HCT116 (cell line): Measurements from ENCODE around the gene SERTAD2. TPM values are rescaled to one million over a fixed set of nuclear protein-coding genes. Genes with fewer than 3 reads are reported as not detected.
A peak's percentile ranks its signal among the peaks of the same experiment; 100 is the strongest.

ENCODE experiments used
- ATAC-seq: fragments of 200-7000 bp; cut with Tn5 transposase; 2 replicates; pipeline ENCODE4 v1.9.1; 2020; ENCODE audit warnings: mild to moderate bottlenecking, moderate library complexity
- BruUV-seq: library from RNA; stranded (reverse); fragments of 400-500 nt; replicated peaks from 2 replicates; lab custom pipeline; 2021; lab: Mats Ljungman, UMichigan
- CTCF ChIA-PET: fragments of 300-600 bp; sonication (Branson Sonifier 250); formaldehyde crosslinking; loops from one replicate; lab custom pipeline; 2021; ENCODE audit warnings: antibody characterized with exemption; lab: Charles Lee
- POLR2A ChIA-PET: fragments of 300-600, 350-600 bp; sonication (Branson Sonifier 250); formaldehyde crosslinking; loops from one replicate; lab custom pipeline; 2021; ENCODE audit warnings: antibody characterized with exemption; lab: Charles Lee
- RAD21 ChIA-PET, 2 experiments: fragments of 300-600 bp; sonication (Branson Sonifier 250); formaldehyde crosslinking; loops; one replicate each; lab custom pipeline; 2023; ENCODE audit warnings: low total read pairs in 2 of 2; ENCODE audit not compliant: uncharacterized antibody in 2 of 2, unreplicated experiment in 2 of 2, low non-redundant PET in 1 of 2; lab: Charles Lee
- DNase-seq: peaks from one replicate; pipeline ENCODE4 v3.0.0-alpha.2; 2010; ENCODE audit warnings: low read depth, low spot score
- H2AFZ ChIP-seq: fragments of 200-600 bp; shearing (Covaris generic), sonication (generic); 2 replicates; pipeline ENCODE4 v1.6.1; 2017; ENCODE audit warnings: low read depth, mixed run types, mixed read lengths, antibody characterized with exemption, low read length; ENCODE audit not compliant: poor library complexity, severe bottlenecking
- H3K27ac ChIP-seq: 2 replicates; pipeline ENCODE4 v1.5.1; 2012; ENCODE audit warnings: low read depth, low read length
- H3K27me3 ChIP-seq: fragments of 200-600 bp; sonication (generic); 2 replicates; pipeline ENCODE4 v1.6.1; 2016; ENCODE audit warnings: mixed run types, low read length, mixed read lengths; ENCODE audit not compliant: insufficient read depth
- H3K36me3 ChIP-seq, 2 experiments: fragments of 200-500 bp in 1 of 2; fragments of 200-600 bp in 1 of 2; sonication (Bioruptor generic) in 1 of 2; sonication (generic) in 1 of 2; 2 replicates each; pipeline versions ENCODE4 v1.5.1 to v1.6.1; 2014 to 2016; ENCODE audit warnings: low read length in 2 of 2, inconsistent platforms in 1 of 2, mixed read lengths in 1 of 2, mixed run types in 1 of 2; ENCODE audit not compliant: insufficient read depth in 2 of 2, control insufficient read depth in 1 of 2
- H3K4me1 ChIP-seq, 2 experiments: fragments of 200-600 bp in 1 of 2; sonication (generic) in 1 of 2; 2 replicates each; pipeline versions ENCODE4 v1.5.1 to v1.6.1; 2012 to 2017; ENCODE audit warnings: low read length in 2 of 2, inconsistent platforms in 1 of 2, mild to moderate bottlenecking in 1 of 2, mixed read lengths in 1 of 2, mixed run types in 1 of 2, moderate library complexity in 1 of 2; ENCODE audit not compliant: insufficient read depth in 2 of 2, control insufficient read depth in 1 of 2
- H3K4me2 ChIP-seq: fragments of 200-600 bp; sonication (generic); 2 replicates; pipeline ENCODE4 v1.6.1; 2017; ENCODE audit warnings: mixed run types, low read length, mixed read lengths
- H3K4me3 ChIP-seq, 2 experiments: fragments of 200-600 bp in 1 of 2; sonication (generic) in 1 of 2; replicated peaks in 1 of 2; 2 replicates each; pipeline ENCODE4 v1.5.1; 2011 to 2016; ENCODE audit warnings: low read length in 2 of 2, control low read depth in 1 of 2, low read depth in 1 of 2, mild to moderate bottlenecking in 1 of 2, mixed read lengths in 1 of 2, mixed run types in 1 of 2
- H3K79me2 ChIP-seq: fragments of 200-600 bp; sonication (generic); 2 replicates; pipeline ENCODE4 v1.6.1; 2017; ENCODE audit warnings: mild to moderate bottlenecking, mixed run types, low read length, moderate library complexity, mixed read lengths; ENCODE audit not compliant: insufficient read depth
- H3K9ac ChIP-seq: fragments of 200-600 bp; sonication (generic); 2 replicates; pipeline ENCODE4 v1.6.1; 2016; ENCODE audit warnings: low read length, mixed read lengths
- H3K9me2 ChIP-seq: fragments of 200-600 bp; sonication (generic), shearing (Covaris generic); 2 replicates; pipeline ENCODE4 v1.6.1; 2017; ENCODE audit warnings: mixed run types, mild to moderate bottlenecking, moderate library complexity; ENCODE audit not compliant: insufficient read depth
- H3K9me3 ChIP-seq, 2 experiments: fragments of 200-500 bp in 1 of 2; fragments of 200-600 bp in 1 of 2; sonication (Bioruptor generic) in 1 of 2; sonication (generic) in 1 of 2; 2 replicates each; pipeline ENCODE4 v1.6.1; 2014 to 2017; ENCODE audit warnings: low read length in 2 of 2, mixed read lengths in 2 of 2, inconsistent platforms in 1 of 2, low read depth in 1 of 2, mild to moderate bottlenecking in 1 of 2, mixed run types in 1 of 2, moderate library complexity in 1 of 2; ENCODE audit not compliant: control insufficient read depth in 1 of 2, insufficient read depth in 1 of 2
- H4K20me1 ChIP-seq: fragments of 200-600 bp; sonication (generic), shearing (Covaris generic); 2 replicates; pipeline ENCODE4 v1.6.1; 2017; ENCODE audit warnings: mixed run types, mild to moderate bottlenecking, moderate library complexity; ENCODE audit not compliant: insufficient read depth
- CEBPB ChIP-seq: IDR thresholded peaks from 2 replicates; pipeline ENCODE4 v1.6.1; 2012; ENCODE audit warnings: low read depth
- ELF1 ChIP-seq: IDR thresholded peaks from 2 replicates; pipeline ENCODE4 v1.6.1; 2012; ENCODE audit warnings: low read depth, borderline replicate concordance
- EZH2phosphoT487 ChIP-seq: fragments of 200-600 bp; IDR thresholded peaks from 2 replicates; pipeline ENCODE4 v1.6.1; 2018; ENCODE audit warnings: antibody characterized with exemption, borderline replicate concordance
- RAD21 ChIP-seq: IDR thresholded peaks from 2 replicates; pipeline ENCODE4 v1.6.1; 2012; ENCODE audit warnings: low read depth, mild to moderate bottlenecking
- SIN3A ChIP-seq: IDR thresholded peaks from 2 replicates; pipeline ENCODE4 v1.6.1; 2012; ENCODE audit warnings: low read depth
- SP1 ChIP-seq: IDR thresholded peaks from 2 replicates; pipeline ENCODE4 v1.6.1; 2012; ENCODE audit warnings: low read depth
- TCF7L2 ChIP-seq: IDR thresholded peaks from 2 replicates; pipeline ENCODE4 v1.7.0; 2011; ENCODE audit warnings: borderline replicate concordance, inconsistent platforms; ENCODE audit not compliant: insufficient read depth, insufficient read length; ENCODE audit errors: extremely low read depth
- YY1 ChIP-seq: IDR thresholded peaks from 2 replicates; pipeline ENCODE4 v1.6.1; 2011; ENCODE audit warnings: low read length, low read depth, moderate library complexity, mild to moderate bottlenecking; ENCODE audit not compliant: insufficient replicate concordance; ENCODE audit errors: extremely low read depth
- ZFX ChIP-seq: fragments of 450-650 bp; IDR thresholded peaks from 2 replicates; pipeline ENCODE4 v1.6.1; 2017
- ZNF274 ChIP-seq: fragments of 200-500 bp; sonication (Bioruptor generic); IDR thresholded peaks from 2 replicates; pipeline ENCODE4 v1.6.1; 2014; ENCODE audit warnings: mild to moderate bottlenecking, low read depth, low read length, inconsistent platforms
- intact Hi-C: fragments of 100-400 bp; cut with micrococcal nuclease; formaldehyde crosslinking; loops from 2 replicates; pipeline ENCODE4 v1.10.0; 2022
- total RNA-seq: library from RNA; stranded (reverse); gene quantifications from one replicate; pipeline ENCODE4 v1.2.1, GENCODE V29; 2021; ENCODE audit not compliant: unreplicated experiment
- TF ChIP-seq, protein P1 (sequence below), 3 experiments: fragments of 200-600 bp in 1 of 3; sonication (generic) in 1 of 3; IDR thresholded peaks in 2 of 3; conservative IDR thresholded peaks in 1 of 3; 2 replicates each; pipeline ENCODE4 v1.5.1; 2012 to 2017; ENCODE audit warnings: low read depth in 2 of 3, low read length in 2 of 3, antibody characterized with exemption in 1 of 3, borderline replicate concordance in 1 of 3, control low read depth in 1 of 3, mild to moderate bottlenecking in 1 of 3, mixed read lengths in 1 of 3, mixed run types in 1 of 3, moderate library complexity in 1 of 3; ENCODE audit not compliant: insufficient read depth in 1 of 3

Gene SERTAD2
- total RNA-seq, 1 experiment from 2014 or later = 80.1 TPM

DNA sequence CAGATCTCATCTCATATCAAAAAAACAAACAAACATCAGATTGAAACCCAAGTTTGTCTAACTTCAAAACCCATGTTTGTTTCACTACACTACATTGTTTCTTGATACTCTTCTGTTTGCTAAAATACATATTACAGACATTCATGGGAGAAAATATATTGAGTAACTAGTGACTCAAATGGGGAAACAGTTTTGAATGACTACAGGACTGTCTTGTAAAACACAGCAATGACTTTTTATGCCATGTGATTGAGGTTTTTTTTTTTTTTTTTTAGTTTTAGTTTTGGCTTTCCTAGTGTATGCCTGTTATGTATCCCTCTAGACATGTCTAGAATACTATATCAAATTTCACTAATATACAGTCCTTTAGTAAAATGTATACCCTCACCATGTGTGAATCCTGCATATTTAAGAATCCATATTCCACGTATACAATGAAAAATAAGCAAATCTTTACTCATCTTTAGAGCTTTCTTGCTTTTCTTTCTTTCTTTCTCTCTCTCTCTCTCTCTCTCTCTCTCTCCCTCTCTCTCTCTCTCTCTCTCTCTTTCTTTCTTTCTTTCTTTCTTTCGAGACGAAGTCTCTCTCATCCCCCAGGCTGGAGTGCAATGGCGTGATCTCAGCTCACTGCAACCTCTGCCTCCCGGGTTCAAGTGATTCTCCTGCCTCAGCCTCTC, 46.6 kb upstream of the SERTAD2 start:
- Histone ChIP-seq H3K9ac (no peak overlapping the region), H3K9me3 (no peaks in the 10 kb centered on the region), H3K79me2 (peaks cover 30% of the 10 kb centered on the region), H3K9me2 (no peaks in the 10 kb centered on the region), H3K27ac (no peak overlapping the region), H2AFZ (no peak overlapping the region), H3K4me2 (no peak overlapping the region), H3K36me3 (no peaks in the 10 kb centered on the region), H4K20me1 (no peaks in the 10 kb centered on the region), H3K4me3 (no peak overlapping the region), H3K27me3 (no peaks in the 10 kb centered on the region), H3K4me1 (peaks cover 7 to 42% of the 10 kb centered on the region in 2 experiments; a peak in 3 of 4 replicates)
- intact Hi-C loops = no loop called here
- ChIA-PET POLR2A (interaction anchor here (0.6 kb wide), 1 partner anchor 517 kb away, joined by 3 read pairs; no protein-coding TSS in a partner anchor), CTCF (no interaction called here), RAD21 (no interaction called here)
- BruUV-seq = no TSS peak
- ATAC-seq (no peak), DNase-seq (no peak)
- TF ChIP-seq CEBPB (no peak), SIN3A (no peak), ELF1 (no peak), YY1 (no peak), ZFX (no peak)
- TF ChIP-seq, protein P1, sequence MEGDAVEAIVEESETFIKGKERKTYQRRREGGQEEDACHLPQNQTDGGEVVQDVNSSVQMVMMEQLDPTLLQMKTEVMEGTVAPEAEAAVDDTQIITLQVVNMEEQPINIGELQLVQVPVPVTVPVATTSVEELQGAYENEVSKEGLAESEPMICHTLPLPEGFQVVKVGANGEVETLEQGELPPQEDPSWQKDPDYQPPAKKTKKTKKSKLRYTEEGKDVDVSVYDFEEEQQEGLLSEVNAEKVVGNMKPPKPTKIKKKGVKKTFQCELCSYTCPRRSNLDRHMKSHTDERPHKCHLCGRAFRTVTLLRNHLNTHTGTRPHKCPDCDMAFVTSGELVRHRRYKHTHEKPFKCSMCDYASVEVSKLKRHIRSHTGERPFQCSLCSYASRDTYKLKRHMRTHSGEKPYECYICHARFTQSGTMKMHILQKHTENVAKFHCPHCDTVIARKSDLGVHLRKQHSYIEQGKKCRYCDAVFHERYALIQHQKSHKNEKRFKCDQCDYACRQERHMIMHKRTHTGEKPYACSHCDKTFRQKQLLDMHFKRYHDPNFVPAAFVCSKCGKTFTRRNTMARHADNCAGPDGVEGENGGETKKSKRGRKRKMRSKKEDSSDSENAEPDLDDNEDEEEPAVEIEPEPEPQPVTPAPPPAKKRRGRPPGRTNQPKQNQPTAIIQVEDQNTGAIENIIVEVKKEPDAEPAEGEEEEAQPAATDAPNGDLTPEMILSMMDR (IDR thresholded peaks at IDR 0.05 in 2 of 3, conservative IDR thresholded peaks at IDR 0.05 in 1 of 3; ENCODE audit: borderline replicate concordance in 1 of 3, insufficient read depth in 1 of 3, low read depth in 2 of 3, low read length in 2 of 3) = no peak

DNA sequence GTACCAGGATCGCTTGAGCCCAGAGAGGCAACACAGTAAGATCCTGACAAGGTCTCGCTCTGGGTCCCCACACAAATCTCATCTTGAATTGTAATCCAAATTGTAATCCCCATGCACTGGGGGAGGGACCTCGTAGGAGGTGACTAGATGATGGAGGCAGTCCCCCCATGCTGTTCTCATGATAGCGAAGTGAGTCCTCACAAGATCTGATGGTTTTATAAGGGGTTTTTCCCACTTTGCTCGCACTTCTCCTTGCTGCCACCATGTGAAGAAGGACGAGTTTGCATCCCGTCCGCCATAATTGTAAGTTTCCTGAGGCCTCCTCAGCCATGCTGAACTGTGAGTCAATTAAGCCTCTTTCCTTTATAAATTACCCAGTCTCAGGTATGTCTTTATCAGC, 46.0 kb upstream of the SERTAD2 start:
- ATAC-seq (no peak), DNase-seq (no peak)
- Histone ChIP-seq H3K4me3 (no peak overlapping the region), H3K4me2 (peak overlapping the region; percentile 50; the same call in 1 of the 2 replicates), H3K27ac (no peak overlapping the region), H3K4me1 (peaks cover 7 to 42% of the 10 kb centered on the region in 2 experiments; a peak in 3 of 4 replicates), H3K9ac (no peak overlapping the region), H3K79me2 (peaks cover 30% of the 10 kb centered on the region), H3K36me3 (no peaks in the 10 kb centered on the region), H2AFZ (no peak overlapping the region), H3K9me3 (no peaks in the 10 kb centered on the region), H4K20me1 (no peaks in the 10 kb centered on the region), H3K9me2 (no peaks in the 10 kb centered on the region), H3K27me3 (no peaks in the 10 kb centered on the region)
- POLR2A ChIA-PET = interaction anchor here (0.6 kb wide), 1 partner anchor 517 kb away, joined by 3 read pairs; no protein-coding TSS in a partner anchor
- CTCF ChIA-PET = no interaction called here
- RAD21 ChIA-PET = no interaction called here
- intact Hi-C loops = no loop called here
- TF ChIP-seq, protein P1 (IDR thresholded peaks at IDR 0.05 in 2 of 3, conservative IDR thresholded peaks at IDR 0.05 in 1 of 3; ENCODE audit: borderline replicate concordance in 1 of 3, insufficient read depth in 1 of 3, low read depth in 2 of 3, low read length in 2 of 3) = no peak
- TF ChIP-seq RAD21 = no peak
- no peak for TF ChIP-seq EZH2phosphoT487
- TF ChIP-seq TCF7L2 = no peak
- TF ChIP-seq SIN3A = no peak
- no peak for TF ChIP-seq SP1
- no peak for TF ChIP-seq ZNF274
- no TSS peak for BruUV-seq
